Ectodermal cell (in vitro differentiated cells): ENCODE data around the gene FSTL5.
"Not testable (repeated sequence)": the region's sequence is repeated elsewhere in the genome, so short reads cannot be mapped to it uniquely, and the experiment has no call there.

Experiments used
- H3K27ac ChIP-seq: 2 replicates; pipeline ENCODE4 v1.7.0; 2013; ENCODE audit warnings: mild to moderate bottlenecking, low read depth, low read length; ENCODE audit not compliant: insufficient read depth, poor library complexity, severe bottlenecking
- H3K27me3 ChIP-seq: 2 replicates; pipeline ENCODE4 v1.7.0; 2013; ENCODE audit warnings: mild to moderate bottlenecking, low read length; ENCODE audit not compliant: insufficient read depth, control insufficient read depth, poor library complexity, severe bottlenecking
- H3K36me3 ChIP-seq: one replicate; pipeline ENCODE4 v1.7.0; 2013; ENCODE audit warnings: low read length; ENCODE audit not compliant: control insufficient read depth, insufficient read depth
- H3K4me1 ChIP-seq: one replicate; pipeline ENCODE4 v1.7.0; 2013; ENCODE audit warnings: low read length; ENCODE audit not compliant: control insufficient read depth, insufficient read depth
- H3K4me3 ChIP-seq: 2 replicates; pipeline ENCODE4 v1.7.0; 2013; ENCODE audit warnings: low read depth, low read length, control low read depth; ENCODE audit not compliant: insufficient read depth
- H3K9me3 ChIP-seq: 2 replicates; pipeline ENCODE4 v1.7.0; 2013; ENCODE audit warnings: mild to moderate bottlenecking, low read length, moderate library complexity; ENCODE audit not compliant: control insufficient read depth
- WGBS, 2 experiments: methylation state at CpG; one replicate each; pipeline ENCODE4 v1.1.7; 2013; ENCODE audit warnings: missing lambda C conversion rate in 2 of 2; 5-methylcytosine and 5-hydroxymethylcytosine counted together

The FSTL5 gene

DNA sequence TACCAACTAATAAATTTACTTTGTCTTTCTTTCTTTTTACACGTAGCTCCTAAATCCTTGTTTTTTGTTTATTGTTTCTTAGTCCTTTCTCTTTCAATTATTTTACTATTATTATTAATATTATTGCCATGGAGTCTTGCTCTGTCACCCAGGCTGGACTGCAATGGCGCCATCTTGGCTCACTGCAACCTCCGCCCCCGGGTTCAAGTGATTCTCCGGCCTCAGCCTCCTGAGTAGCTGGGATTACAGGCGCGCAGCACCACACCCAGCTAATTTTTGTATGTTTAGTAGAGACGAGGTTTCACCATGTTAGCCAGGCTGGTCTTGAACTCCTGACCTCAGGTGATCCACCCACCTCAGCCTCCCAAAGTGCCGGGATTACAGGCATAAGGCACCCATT lies 405.4 kb downstream of the FSTL5 start:
- not testable (repeated sequence) for H3K27ac ChIP-seq, H3K9me3 ChIP-seq, H3K27me3 ChIP-seq, H3K4me3 ChIP-seq, H3K36me3 ChIP-seq, H3K4me1 ChIP-seq
- WGBS, 2 experiments: 93 to 94% methylated on average over 8 of the region's 9 CpGs

GRCh38 chr4:161728929-161729328 lies 434.9 kb downstream of the FSTL5 start:
- no peak overlapping the region for H3K4me3 ChIP-seq
- no peaks in the 10 kb centered on the region for H3K9me3 ChIP-seq
- no peaks in the 10 kb centered on the region for H3K4me1 ChIP-seq
- no peaks in the 10 kb centered on the region for H3K36me3 ChIP-seq
- H3K27me3 ChIP-seq: no peaks in the 10 kb centered on the region
- no peak overlapping the region for H3K27ac ChIP-seq
- 95% methylated on average over 2 of the region's 2 CpGs; no CpG with 5 or more reads in 1 of the 2 experiments for WGBS, 2 experiments

DNA sequence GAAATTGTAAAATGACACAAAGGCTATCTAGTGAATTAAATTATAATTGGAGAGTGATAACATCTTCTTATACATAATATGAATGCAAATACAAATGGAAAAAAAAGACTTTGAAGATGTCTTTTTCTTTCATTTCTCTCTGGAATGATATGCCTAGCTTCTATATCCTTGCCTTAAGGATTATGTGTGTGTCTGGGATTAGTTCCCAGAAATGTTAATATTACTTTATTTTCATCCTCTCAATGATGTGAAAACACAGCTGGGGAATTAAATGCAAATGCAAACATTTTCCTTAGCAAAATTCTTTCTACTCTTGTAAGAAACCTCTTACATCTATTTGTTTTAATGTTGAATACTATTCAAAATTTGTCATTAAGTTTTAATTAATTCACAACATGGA lies 441.9 kb downstream of the FSTL5 start:
- Histone ChIP-seq H3K4me1 (no peaks in the 10 kb centered on the region), H3K27ac (no peak overlapping the region), H3K27me3 (no peaks in the 10 kb centered on the region), H3K9me3 (no peaks in the 10 kb centered on the region), H3K36me3 (no peaks in the 10 kb centered on the region), H3K4me3 (no peak overlapping the region)

DNA sequence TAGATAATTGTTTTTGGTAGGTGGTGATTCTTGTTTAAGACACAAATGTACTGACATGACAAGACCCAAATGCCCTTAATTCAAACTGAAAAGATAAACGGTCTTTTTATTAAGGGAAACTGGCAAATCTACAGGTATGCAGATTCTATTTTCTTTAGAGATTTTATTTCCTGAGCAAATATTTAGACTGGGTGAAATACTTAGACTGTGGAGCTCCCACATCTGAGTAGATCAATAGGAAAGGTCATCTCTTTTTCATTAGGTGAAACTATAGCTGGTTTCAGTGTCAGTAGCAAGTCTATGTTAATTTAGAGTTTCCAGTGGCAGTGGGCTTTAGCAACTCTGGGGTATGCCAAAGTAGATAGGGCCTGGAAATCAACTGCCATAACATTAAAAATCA lies 446.7 kb downstream of the FSTL5 start:
- H3K36me3 ChIP-seq: no peaks in the 10 kb centered on the region
- no peaks in the 10 kb centered on the region for H3K9me3 ChIP-seq
- no peak overlapping the region for H3K27ac ChIP-seq
- H3K4me1 ChIP-seq: no peaks in the 10 kb centered on the region
- WGBS, 2 experiments: 93% methylated on average over 1 of the region's 1 CpG; no CpG with 5 or more reads in 1 of the 2 experiments
- H3K4me3 ChIP-seq: no peak overlapping the region
- H3K27me3 ChIP-seq: no peaks in the 10 kb centered on the region

DNA sequence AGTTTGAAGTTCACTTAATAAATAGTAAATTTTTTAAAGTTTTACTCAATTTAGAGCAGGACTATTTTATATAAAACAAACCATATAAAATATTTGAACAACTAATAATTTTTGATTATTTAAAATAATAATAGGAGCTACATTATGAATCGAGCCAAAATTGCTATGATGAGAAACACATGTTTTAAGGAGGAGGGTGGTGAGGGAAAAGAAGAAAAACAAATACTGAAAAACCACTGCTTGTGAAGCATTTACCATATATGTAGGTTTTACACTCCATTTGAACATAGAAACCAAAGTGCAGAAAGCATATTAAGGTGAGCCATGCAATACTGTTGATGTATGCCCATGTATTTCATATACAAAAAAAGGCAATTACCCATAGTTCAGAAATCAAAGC lies 448.9 kb downstream of the FSTL5 start:
- no peaks in the 10 kb centered on the region for H3K4me1 ChIP-seq
- H3K4me3 ChIP-seq: no peak overlapping the region
- no peaks in the 10 kb centered on the region for H3K27me3 ChIP-seq
- 86% methylated on average over 1 of the region's 1 CpG; no CpG with 5 or more reads in 1 of the 2 experiments for WGBS, 2 experiments
- H3K36me3 ChIP-seq: no peaks in the 10 kb centered on the region
- H3K9me3 ChIP-seq: no peaks in the 10 kb centered on the region
- H3K27ac ChIP-seq: no peak overlapping the region

DNA sequence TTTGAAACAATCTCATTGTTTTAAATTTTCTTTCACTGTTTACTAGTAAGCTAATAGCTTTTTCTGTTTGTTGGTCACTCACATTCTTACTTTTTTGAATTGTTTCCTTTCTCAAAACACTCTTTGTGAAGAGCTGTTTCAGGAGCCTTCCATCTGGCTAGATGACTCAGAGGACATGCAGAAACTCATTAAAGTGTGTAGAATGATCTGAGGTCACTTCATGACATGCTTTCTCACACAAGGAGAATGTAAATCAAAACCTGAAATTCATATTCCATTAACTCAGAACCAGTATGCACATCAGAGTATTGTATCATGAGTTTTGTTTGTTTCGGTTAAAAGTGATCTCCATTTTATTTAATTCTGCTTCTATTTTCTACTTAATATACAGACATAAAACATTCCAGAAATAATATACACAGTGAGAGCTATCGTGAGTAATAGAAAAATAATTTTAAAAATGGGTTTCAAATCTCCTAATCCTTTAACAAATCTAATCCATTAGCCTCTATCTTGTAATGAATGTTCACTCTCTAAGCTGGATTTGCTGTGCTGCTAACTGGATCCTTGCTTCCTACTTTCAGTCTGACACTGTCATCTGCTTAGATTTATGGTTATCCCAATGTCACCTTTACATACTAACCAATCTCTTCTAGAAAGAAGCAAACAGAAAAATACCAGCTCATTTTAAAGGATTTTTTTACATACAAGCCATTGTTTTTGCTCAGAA lies 449.6 kb downstream of the FSTL5 start:
- H3K4me1 ChIP-seq: no peaks in the 10 kb centered on the region
- no peaks in the 10 kb centered on the region for H3K27me3 ChIP-seq
- H3K4me3 ChIP-seq: no peak overlapping the region
- WGBS, 2 experiments: no CpG with 5 or more reads among the region's 2 CpGs
- H3K36me3 ChIP-seq: no peaks in the 10 kb centered on the region
- no peaks in the 10 kb centered on the region for H3K9me3 ChIP-seq
- H3K27ac ChIP-seq: peak overlapping the region; percentile 16

DNA sequence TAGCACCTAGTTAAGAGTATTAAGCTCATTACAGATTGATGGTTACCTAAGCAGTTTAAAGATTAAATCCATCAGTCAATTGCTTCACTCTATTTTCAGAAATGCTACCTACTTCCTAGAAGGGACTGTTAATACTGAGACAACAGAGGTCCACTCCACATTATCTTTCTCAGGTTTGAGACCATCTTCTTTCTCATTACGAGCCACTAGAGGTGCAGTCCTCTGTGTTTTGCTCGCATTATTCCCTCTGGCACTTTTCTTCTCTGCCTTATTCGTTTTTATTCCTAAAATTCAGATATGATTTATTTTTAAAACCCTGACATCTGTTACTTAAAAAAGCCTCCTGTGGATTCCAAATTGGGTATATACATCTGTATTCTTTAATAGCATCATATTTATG lies 459.1 kb downstream of the FSTL5 start:
- no peaks in the 10 kb centered on the region for H3K4me1 ChIP-seq
- H3K9me3 ChIP-seq: no peaks in the 10 kb centered on the region
- no peaks in the 10 kb centered on the region for H3K27me3 ChIP-seq
- H3K4me3 ChIP-seq: no peak overlapping the region
- WGBS, 2 experiments: 43 to 60% methylated on average over 2 to 3 of the region's 3 CpGs
- H3K36me3 ChIP-seq: no peaks in the 10 kb centered on the region
- H3K27ac ChIP-seq: no peak overlapping the region

GRCh38 chr4:161704040-161704439 lies 459.8 kb downstream of the FSTL5 start:
- Histone ChIP-seq H3K9me3 (no peaks in the 10 kb centered on the region), H3K27me3 (no peaks in the 10 kb centered on the region), H3K4me3 (no peak overlapping the region), H3K36me3 (no peaks in the 10 kb centered on the region), H3K27ac (no peak overlapping the region), H3K4me1 (no peaks in the 10 kb centered on the region)
- WGBS, 2 experiments: 86 to 90% methylated on average over 4 of the region's 4 CpGs

- Histone ChIP-seq H3K36me3 (no peaks in the 10 kb centered on the region), H3K9me3 (no peaks in the 10 kb centered on the region), H3K27me3 (no peaks in the 10 kb centered on the region), H3K27ac (no peak overlapping the region), H3K4me1 (no peaks in the 10 kb centered on the region), H3K4me3 (no peak overlapping the region)
- 96 to 97% methylated on average over 4 of the region's 4 CpGs for WGBS, 2 experiments
These were observed 461.5 kb downstream of the FSTL5 start for GRCh38 chr4:161702287-161702686.

DNA sequence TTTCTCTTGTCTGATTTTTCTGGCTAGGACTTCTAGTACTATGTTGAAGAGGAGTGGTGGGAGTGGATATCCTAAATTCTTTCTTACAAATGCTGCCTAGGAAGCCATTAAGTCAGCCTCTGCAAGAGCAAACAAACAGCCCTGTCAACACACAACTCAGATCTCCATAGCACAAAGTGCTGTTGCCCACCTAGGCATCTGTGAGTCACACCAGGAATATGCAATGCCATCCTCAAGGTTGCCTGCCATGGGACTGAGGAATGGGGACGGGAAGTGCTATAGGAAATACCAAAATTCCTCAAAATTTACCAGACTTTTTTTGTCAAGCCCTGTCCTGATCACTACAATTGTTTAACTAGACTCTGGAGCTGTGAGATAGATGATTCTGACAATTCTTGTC lies 466.9 kb downstream of the FSTL5 start:
- Histone ChIP-seq H3K27ac (no peak overlapping the region), H3K36me3 (no peaks in the 10 kb centered on the region), H3K27me3 (no peaks in the 10 kb centered on the region), H3K4me1 (no peaks in the 10 kb centered on the region), H3K4me3 (no peak overlapping the region), H3K9me3 (no peaks in the 10 kb centered on the region)
- WGBS, 2 experiments: 60 to 65% methylated on average over 1 of the region's 1 CpG

DNA sequence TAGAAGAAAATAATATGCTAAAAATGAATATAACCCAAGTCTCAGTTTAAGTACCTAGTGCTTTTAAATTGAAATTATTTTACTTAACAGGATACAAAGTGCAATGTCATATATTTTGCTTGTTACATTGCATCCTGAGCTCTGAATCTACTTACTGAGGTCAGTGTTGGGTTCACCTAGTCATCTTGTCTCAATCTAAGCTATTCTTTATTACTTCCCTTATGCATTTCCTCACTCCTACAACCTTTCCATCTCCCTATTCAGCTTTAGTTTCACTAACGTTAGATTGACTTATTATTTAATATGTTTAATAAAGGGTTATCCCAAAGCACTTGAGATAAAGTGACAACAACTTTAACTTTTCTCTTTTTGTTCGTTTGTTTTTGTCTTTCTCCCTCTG lies 483.7 kb downstream of the FSTL5 start:
- H3K27me3 ChIP-seq: no peaks in the 10 kb centered on the region
- no peaks in the 10 kb centered on the region for H3K9me3 ChIP-seq
- H3K4me3 ChIP-seq: no peak overlapping the region
- no peaks in the 10 kb centered on the region for H3K4me1 ChIP-seq
- H3K36me3 ChIP-seq: no peaks in the 10 kb centered on the region
- WGBS, 2 experiments: 92 to 100% methylated on average over 1 of the region's 2 CpGs
- no peak overlapping the region for H3K27ac ChIP-seq
